IMR-90 (cell line): ENCODE data around the gene TMPRSS5. TPM values are rescaled to one million over a fixed set of nuclear protein-coding genes. Genes with fewer than 3 reads are reported as not detected.

Experiments
- ATAC-seq: fragments of 200-7000 bp; cut with Tn5 transposase; 2 replicates; pipeline ENCODE4 v1.9.1; 2020; ENCODE audit warnings: low read depth, mild to moderate bottlenecking, moderate library complexity
- BruUV-seq: library from RNA; stranded (reverse); fragments of 400-500 nt; replicated peaks from 2 replicates; lab custom pipeline; 2021; lab: Mats Ljungman, UMichigan
- CTCF ChIA-PET: fragments of 300-600 bp; formaldehyde crosslinking; extraction: SDS; loops from one replicate; lab custom pipeline; 2021; ENCODE audit warnings: antibody characterized with exemption; lab: Yijun Ruan, JAX
- POLR2A ChIA-PET: fragments of 300-600 bp; sonication (Branson Sonifier 250); formaldehyde crosslinking; loops from one replicate; lab custom pipeline; 2022; ENCODE audit warnings: antibody characterized with exemption; ENCODE audit not compliant: unreplicated experiment; lab: Charles Lee
- DNase-seq: peaks from one replicate; pipeline ENCODE4 v3.0.0; 2013
- H2AFZ ChIP-seq: replicated peaks from 2 replicates; pipeline ENCODE3; 2013; ENCODE audit warnings: low read length, mild to moderate bottlenecking; ENCODE audit not compliant: poor library complexity
- H2AK5ac ChIP-seq: 2 replicates; pipeline ENCODE4 v1.6.1; 2013; ENCODE audit warnings: low read depth, low read length, inconsistent platforms
- H2AK9ac ChIP-seq: replicated peaks from 2 replicates; pipeline ENCODE3; 2013; ENCODE audit warnings: mild to moderate bottlenecking, low read depth, low read length, moderate library complexity; ENCODE audit not compliant: poor library complexity
- H2BK120ac ChIP-seq: 2 replicates; pipeline ENCODE4 v1.6.1; 2013; ENCODE audit warnings: low read depth, low read length, inconsistent platforms
- H2BK15ac ChIP-seq: 3 replicates; pipeline ENCODE4 v1.6.1; 2013; ENCODE audit warnings: low read depth, low read length, inconsistent platforms
- H2BK20ac ChIP-seq: 2 replicates; pipeline ENCODE4 v1.6.1; 2013; ENCODE audit warnings: low read depth, mild to moderate bottlenecking, inconsistent platforms, low read length, moderate library complexity
- H2BK5ac ChIP-seq: 2 replicates; pipeline ENCODE4 v1.6.1; 2013; ENCODE audit warnings: mild to moderate bottlenecking, low read depth, low read length, inconsistent platforms; ENCODE audit not compliant: poor library complexity, severe bottlenecking
- H3K14ac ChIP-seq: replicated peaks from 2 replicates; pipeline ENCODE4 v1.6.1; 2013; ENCODE audit warnings: low read depth, low read length, inconsistent platforms
- H3K18ac ChIP-seq: 2 replicates; pipeline ENCODE4 v1.6.1; 2013; ENCODE audit warnings: low read depth, low read length, control low read depth
- H3K23ac ChIP-seq: 2 replicates; pipeline ENCODE4 v1.6.1; 2013; ENCODE audit warnings: low read depth, low read length, inconsistent platforms
- H3K27ac ChIP-seq: 2 replicates; pipeline ENCODE4 v1.5.1; 2013; ENCODE audit warnings: mild to moderate bottlenecking, control low read depth, low read length; ENCODE audit not compliant: insufficient read depth
- H3K27me3 ChIP-seq: 2 replicates; pipeline ENCODE4 v1.6.1; 2013; ENCODE audit warnings: low read length; ENCODE audit not compliant: control insufficient read depth, insufficient read depth
- H3K36me3 ChIP-seq: 2 replicates; pipeline ENCODE4 v1.6.1; 2013; ENCODE audit warnings: low read length, mixed read lengths; ENCODE audit not compliant: control insufficient read depth, insufficient read depth
- H3K4ac ChIP-seq: 2 replicates; pipeline ENCODE4 v1.6.1; 2013; ENCODE audit warnings: low read depth, low read length, inconsistent platforms
- H3K4me1 ChIP-seq: 2 replicates; pipeline ENCODE4 v1.6.1; 2013; ENCODE audit warnings: low read length, mixed read lengths; ENCODE audit not compliant: control insufficient read depth, insufficient read depth
- H3K4me2 ChIP-seq: 2 replicates; pipeline ENCODE4 v1.6.1; 2013; ENCODE audit warnings: low read depth, mild to moderate bottlenecking, control low read depth, low read length, moderate library complexity
- H3K4me3 ChIP-seq: 2 replicates; pipeline ENCODE4 v1.5.1; 2013; ENCODE audit warnings: low read depth, mild to moderate bottlenecking, control low read depth, low read length, moderate library complexity; ENCODE audit not compliant: insufficient read depth
- H3K56ac ChIP-seq: 2 replicates; pipeline ENCODE4 v1.6.1; 2013; ENCODE audit warnings: low read length, inconsistent platforms; ENCODE audit not compliant: insufficient read depth; ENCODE audit errors: extremely low read depth
- H3K79me1 ChIP-seq, 2 experiments: 2 replicates each; pipeline ENCODE4 v1.6.1; 2013; ENCODE audit warnings: low read length in 2 of 2, inconsistent platforms in 1 of 2, low read depth in 1 of 2
- H3K9ac ChIP-seq: 2 replicates; pipeline ENCODE4 v1.6.1; 2013; ENCODE audit warnings: low read depth, low read length, control low read depth
- H3K9me1 ChIP-seq: 2 replicates; pipeline ENCODE4 v1.6.1; 2013; ENCODE audit warnings: low read length, inconsistent platforms; ENCODE audit not compliant: insufficient read depth
- H3K9me3 ChIP-seq: 2 replicates; pipeline ENCODE4 v1.6.1; 2013; ENCODE audit warnings: low read length; ENCODE audit not compliant: control insufficient read depth, insufficient read depth
- H4K20me1 ChIP-seq: 2 replicates; pipeline ENCODE4 v1.6.1; 2013; ENCODE audit warnings: low read length, inconsistent platforms; ENCODE audit not compliant: insufficient read depth
- H4K5ac ChIP-seq: 2 replicates; pipeline ENCODE4 v1.6.1; 2013; ENCODE audit warnings: mild to moderate bottlenecking, low read depth, low read length, control low read depth
- H4K8ac ChIP-seq, 2 experiments: 2 replicates each; pipeline ENCODE4 v1.6.1; 2013; ENCODE audit warnings: low read depth in 2 of 2, low read length in 2 of 2, control low read depth in 1 of 2, inconsistent platforms in 1 of 2
- H4K91ac ChIP-seq: 2 replicates; pipeline ENCODE4 v1.6.1; 2013; ENCODE audit warnings: low read depth, low read length, inconsistent platforms; ENCODE audit not compliant: insufficient read depth
- MXI1 ChIP-seq: IDR thresholded peaks from 2 replicates; pipeline ENCODE4 v1.6.1; 2012; ENCODE audit warnings: low read depth, mild to moderate bottlenecking, low read length, moderate library complexity, borderline replicate concordance
- POLR2A ChIP-seq: IDR thresholded peaks from 2 replicates; pipeline ENCODE4 v1.6.1; 2012; ENCODE audit warnings: mild to moderate bottlenecking, low read depth, low read length
- WGBS, 2 experiments: methylation state at CpG; one replicate each; pipeline versions ENCODE4 v1.1.5 to v1.1.7; 2013; ENCODE audit warnings: missing lambda C conversion rate in 2 of 2; ENCODE audit not compliant: insufficient read length in 1 of 2; ENCODE audit errors: extremely low coverage in 2 of 2; 5-methylcytosine and 5-hydroxymethylcytosine counted together
- dilution Hi-C: fragments of 300-500 bp; cut with HindIII; formaldehyde crosslinking; loops from one replicate; pipeline ENCODE4 v1.14.3; 2018; ENCODE audit warnings: low sequenced_read_pairs; ENCODE audit not compliant: unreplicated experiment
- in situ Hi-C: fragments of 300-500 bp; cut with MboI; formaldehyde crosslinking; loops from 3 replicates; pipeline ENCODE4 v1.14.3; 2019; ENCODE audit warnings: low sequenced_read_pairs, inconsistent platforms, mixed read lengths
- intact Hi-C: fragments of 100-400 bp; cut with micrococcal nuclease; formaldehyde crosslinking; loops from 2 replicates; pipeline ENCODE4 v1.10.0; 2022
- polyA plus RNA-seq, 3 experiments: library from polyadenylated mRNA; depleted of rRNA; stranded (reverse); fragments of >200 nt; gene quantifications; 2 replicates each; pipeline ENCODE4 v1.2.3, GENCODE V29; 2012; ENCODE audit warnings: low replicate concordance in 1 of 3
- total RNA-seq: library from RNA; depleted of rRNA; stranded (reverse); fragments of >200 nt; gene quantifications from 2 replicates; pipeline ENCODE4 v1.2.3, GENCODE V29; 2012

Gene TMPRSS5
- total and polyA plus RNA-seq, 2 of the 4 experiments (the other 2 are of a cell fraction): under 0.01 to 0.24 TPM

GRCh38 chr11:113724778-113725177 is 18.7 kb upstream of the TMPRSS5 start:
- peaks cover 10% of the 10 kb centered on the region; the same call in 1 of the 2 replicates for H3K9me1 ChIP-seq
- no peaks in the 10 kb centered on the region for H3K27me3 ChIP-seq
- H2BK120ac ChIP-seq: no peak overlapping the region
- no peaks in the 10 kb centered on the region for H4K20me1 ChIP-seq
- H2AK9ac ChIP-seq: no peak overlapping the region
- H3K4ac ChIP-seq: no peak overlapping the region
- no peak overlapping the region for H2BK15ac ChIP-seq
- H2AFZ ChIP-seq: no peak overlapping the region
- H2BK5ac ChIP-seq: no peak overlapping the region
- H3K56ac ChIP-seq: no peak overlapping the region
- no peak overlapping the region for H4K91ac ChIP-seq
- H3K27ac ChIP-seq: no peak overlapping the region
- ChIA-PET POLR2A (no interaction called here), CTCF (interaction anchor here (1.1 to 1.4 kb wide), 3 partner anchors 8 to 158 kb away, joined by 3 to 5 read pairs (median 4); no protein-coding TSS in a partner anchor)
- intact Hi-C loops: loop anchor here (5.0 kb wide), 1 partner anchor 182 kb away; no protein-coding TSS in a partner anchor
- no peaks in the 10 kb centered on the region for H3K36me3 ChIP-seq
- H4K8ac ChIP-seq: no peak overlapping the region
- dilution Hi-C loops: no loop called here
- H2AK5ac ChIP-seq: no peak overlapping the region
- no peaks in the 10 kb centered on the region for H3K79me1 ChIP-seq
- H3K4me1 ChIP-seq: peaks cover 2% of the 10 kb centered on the region; the same call in 1 of the 2 replicates
- H4K5ac ChIP-seq: no peak overlapping the region
- BruUV-seq: no TSS peak
- no peak overlapping the region for H3K4me2 ChIP-seq
- H3K4me3 ChIP-seq: no peak overlapping the region
- no peaks in the 10 kb centered on the region for H3K9me3 ChIP-seq
- no peak for TF ChIP-seq MXI1
- TF ChIP-seq POLR2A: no peak
- H2BK20ac ChIP-seq: no peak overlapping the region
- H3K23ac ChIP-seq: no peak overlapping the region
- H3K9ac ChIP-seq: no peak overlapping the region
- H3K14ac ChIP-seq: no peak overlapping the region
- H3K18ac ChIP-seq: no peak overlapping the region
- in situ Hi-C loops: no loop called here
- ATAC-seq: no peak
- 100% methylated on average over 1 of the region's 3 CpGs; no CpG with 5 or more reads in 1 of the 2 experiments for WGBS, 2 experiments
- DNase-seq: no peak
